H1 (cell line): ENCODE data around the gene ACVRL1. TPM values are rescaled to one million over a fixed set of nuclear protein-coding genes. Genes with fewer than 3 reads are reported as not detected.

Experiments
- CBX8 ChIP-seq: fragments of 300-800, 300-1000 bp; sonication (generic); IDR thresholded peaks from 2 replicates; pipeline ENCODE4 v1.7.1; 2016; ENCODE audit warnings: low read depth, low read length, borderline replicate concordance
- CTBP2 ChIP-seq: IDR thresholded peaks from 2 replicates; pipeline ENCODE4 v1.7.0; 2011; ENCODE audit warnings: borderline replicate concordance, mild to moderate bottlenecking, moderate library complexity, mixed read lengths, low read length; ENCODE audit not compliant: insufficient read depth, insufficient read length
- HDAC2 ChIP-seq, 2 experiments: fragments of 300-600 bp in 1 of 2; sonication (generic) in 1 of 2; IDR thresholded peaks; 2 replicates each; pipeline ENCODE4 v1.6.1; 2011 to 2012; ENCODE audit warnings: low read depth in 2 of 2, low read length in 2 of 2, mild to moderate bottlenecking in 2 of 2, moderate library complexity in 2 of 2, borderline replicate concordance in 1 of 2, inconsistent platforms in 1 of 2
- RNF2 ChIP-seq: fragments of 200-900, 300-1000 bp; sonication (generic); IDR thresholded peaks from 2 replicates; pipeline ENCODE4 v1.7.1; 2016; ENCODE audit warnings: borderline replicate concordance, low read depth, mild to moderate bottlenecking, antibody characterized with exemption, low read length; ENCODE audit not compliant: poor library complexity, severe bottlenecking; ENCODE audit errors: missing control alignments
- TAF1 ChIP-seq: IDR thresholded peaks from 2 replicates; pipeline ENCODE4 v1.6.1; 2011; ENCODE audit warnings: mild to moderate bottlenecking, low read depth, low read length
- YY1 ChIP-seq: IDR thresholded peaks from 2 replicates; pipeline ENCODE4 v1.6.1; 2011; ENCODE audit warnings: low read depth, mild to moderate bottlenecking, low read length
- polyA plus RNA-seq, 7 experiments: library from polyadenylated mRNA; depleted of rRNA in 3 of 7; stranded (reverse) in 5 of 7; unstranded in 2 of 7; fragments of >200 nt in 5 of 7; fragments of 200-250 nt in 2 of 7; gene quantifications; 1 replicate in 5 of 7; 2 replicates in 1 of 7; 4 replicates in 1 of 7; pipeline versions ENCODE4 v1.2.1 to v1.2.3, GENCODE V29; 2011 to 2013; ENCODE audit warnings: missing spikeins in 2 of 7, mixed read lengths in 2 of 7
- total RNA-seq: library from RNA; stranded (reverse); fragmentation: NEBNext Ultra II Directional; extraction: Animal tissue kit (Norgen Biotek cat#: 25700); gene quantifications from 2 replicates; pipeline ENCODE4 v1.2.1, GENCODE V29; 2021

ACVRL1 gene
- total and polyA plus RNA-seq, 2 of the 8 experiments (the other 6 are each of a cell fraction or from before 2014, with no cell fraction given), result 0.09 to 0.35 TPM

DNA sequence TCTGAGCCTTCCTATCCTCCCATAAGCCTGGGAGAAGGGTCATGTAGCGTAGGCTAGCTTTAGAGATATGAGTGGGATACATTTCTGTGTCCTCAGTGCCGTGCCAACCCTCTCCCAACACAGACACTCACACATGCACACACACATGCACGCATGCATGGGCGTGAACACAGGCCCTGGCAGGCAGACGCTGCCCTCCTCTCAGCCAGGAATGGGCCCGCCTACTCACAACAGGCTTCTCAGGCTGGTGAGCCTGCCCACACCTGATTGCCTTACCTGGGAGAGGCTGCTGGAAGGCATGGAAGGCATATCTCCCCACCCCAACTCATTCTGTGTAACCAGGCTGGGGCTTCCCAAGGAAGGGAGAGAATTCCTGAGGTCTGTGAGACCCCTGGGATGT, 31.4 kb downstream of the ACVRL1 start (continued):
- TF ChIP-seq CTBP2 (no peak), CBX8 (no peak), YY1 (no peak), RNF2 (no peak), TAF1 (no peak), HDAC2 (IDR thresholded peaks at IDR 0.05; ENCODE audit: borderline replicate concordance in 1 of 2, low read depth in 2 of 2, low read length in 2 of 2) (no peak)
- TF ChIP-seq, all 59 proteins: peak for 0
